Non-pigmented ciliary epithelial cell (primary cell): Measurements from ENCODE around the gene SLC6A6.

ENCODE experiments used
- DNase-seq: peaks from one replicate; pipeline ENCODE4 v3.0.0-alpha.2; 2010; ENCODE audit warnings: low read depth

SLC6A6 gene

DNA sequence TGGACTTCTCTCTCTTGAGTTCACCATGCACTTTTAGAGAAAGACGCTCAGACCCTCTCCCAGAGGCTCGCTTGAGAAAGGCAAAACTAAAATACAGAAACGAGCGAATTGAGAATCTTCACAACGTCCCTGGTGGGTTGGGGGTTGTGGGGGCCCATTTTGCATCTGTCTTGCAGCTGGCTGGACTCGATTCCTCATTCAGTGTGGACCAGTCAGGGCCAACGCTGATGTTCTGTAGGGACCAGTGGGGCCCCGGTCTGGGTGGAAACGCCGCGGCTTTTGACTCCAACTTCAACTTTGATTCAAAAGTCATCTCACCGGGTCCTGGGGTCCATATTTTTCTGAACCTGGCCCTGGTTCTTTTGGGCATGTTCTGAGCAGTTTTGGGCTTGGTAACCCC lies 68.1 kb downstream of the SLC6A6 start:
- DNase-seq: no peak

DNA sequence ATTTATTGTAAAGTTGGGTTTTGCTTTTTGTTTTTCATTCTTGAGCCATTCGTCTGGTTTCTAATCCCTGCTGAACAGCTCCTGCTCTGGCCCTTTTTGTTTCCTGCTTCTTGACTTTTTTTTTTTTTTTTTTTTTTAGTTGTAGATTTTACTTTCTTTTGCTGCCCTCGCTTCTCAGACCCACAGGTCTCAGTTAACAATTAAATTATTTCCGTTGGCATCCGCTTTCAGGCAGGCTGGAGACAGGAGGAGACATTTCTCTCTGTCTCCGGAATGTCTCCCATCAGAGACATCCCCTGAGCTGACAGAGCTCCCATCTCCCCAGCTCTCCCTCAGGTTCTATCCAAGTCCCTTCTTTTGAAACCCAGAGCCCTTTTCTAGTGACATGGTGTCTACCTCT lies 68.6 kb downstream of the SLC6A6 start:
- DNase-seq: no peak

DNA sequence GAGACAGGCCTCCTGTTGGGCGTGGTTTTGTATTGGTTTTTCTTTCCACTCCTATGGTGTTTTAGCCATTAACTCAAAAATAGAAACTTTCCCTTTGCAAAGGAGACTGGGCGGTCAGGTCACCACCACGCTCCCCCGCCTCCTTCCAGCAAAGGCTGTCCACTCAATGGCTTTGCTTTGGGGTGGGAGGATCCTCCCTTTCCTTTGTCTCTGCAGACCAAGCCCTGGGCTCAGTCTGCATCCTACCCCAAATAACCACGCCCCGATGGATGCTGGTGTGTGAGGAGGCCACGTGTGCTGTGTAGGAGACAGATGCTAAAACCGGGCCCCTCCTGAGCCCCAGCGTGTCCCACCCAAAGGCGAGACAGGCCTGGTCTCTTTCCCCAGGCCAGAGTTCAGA lies 69.3 kb downstream of the SLC6A6 start:
- DNase-seq: no peak

DNA sequence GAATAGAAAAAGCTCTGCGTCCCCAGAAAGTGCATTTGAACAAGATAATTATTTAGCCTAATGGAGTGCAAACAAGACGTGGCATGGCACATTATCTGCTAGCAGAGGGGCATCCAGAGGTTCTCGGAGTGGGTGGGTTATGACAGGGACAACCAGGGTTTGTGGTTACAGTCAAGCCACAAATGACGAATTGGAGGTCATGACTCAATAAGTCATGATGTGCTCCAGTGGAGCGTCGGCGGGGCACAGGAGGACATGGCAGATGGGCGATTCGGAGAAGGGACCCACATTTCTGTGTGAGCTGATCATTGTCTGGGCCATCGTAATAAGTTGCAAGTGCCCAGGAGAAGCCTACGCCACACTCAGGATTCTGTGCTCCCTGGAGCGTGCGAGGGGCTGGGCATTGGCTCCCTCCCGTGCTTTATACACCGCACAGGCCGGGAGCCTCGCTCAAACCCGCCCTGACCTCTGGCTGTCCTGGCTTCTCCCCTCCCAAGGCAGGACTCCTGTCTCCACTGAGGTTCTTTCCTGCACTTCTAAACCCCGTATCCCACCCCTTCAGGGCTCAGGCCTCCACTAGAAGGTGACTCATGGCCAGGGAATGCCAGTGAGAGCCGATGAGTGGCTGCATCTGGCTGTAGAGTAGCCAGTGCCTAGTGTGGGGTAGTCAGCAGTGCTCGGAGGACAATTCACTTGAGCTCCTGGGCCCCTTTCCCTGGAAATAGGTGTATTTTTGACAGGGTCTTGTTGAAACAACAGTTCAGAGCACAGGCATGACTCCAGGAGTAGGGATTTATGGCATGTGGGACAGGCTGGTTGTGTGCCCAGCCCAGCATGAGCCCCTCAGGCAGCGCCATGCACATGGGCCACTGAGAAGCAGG lies 70.3 kb downstream of the SLC6A6 start:
- DNase-seq: no peak

DNA sequence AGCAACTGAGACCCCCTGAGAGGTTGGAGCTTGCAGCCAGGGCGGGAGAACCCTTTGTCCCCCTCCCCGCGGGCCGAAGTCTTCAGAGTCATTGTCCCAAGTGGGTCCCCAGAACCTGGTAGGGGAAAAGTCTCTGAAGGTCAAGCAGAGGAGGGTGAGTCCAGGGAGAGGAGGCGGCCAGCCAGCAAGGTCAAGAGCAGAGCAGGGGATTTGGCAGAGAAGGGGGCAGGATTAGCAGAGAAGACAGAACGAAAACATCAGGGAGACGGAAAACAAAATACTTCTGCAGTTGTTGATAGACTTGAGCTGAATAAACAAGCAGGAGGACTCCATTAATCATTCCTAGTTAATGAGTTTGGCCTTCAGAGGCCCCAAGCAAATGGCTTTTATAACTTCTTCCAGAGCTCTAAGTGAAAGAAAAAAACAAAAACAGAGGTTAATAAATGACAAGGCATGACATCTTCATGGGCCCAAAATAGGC lies 71.0 kb downstream of the SLC6A6 start:
- no peak for DNase-seq

DNA sequence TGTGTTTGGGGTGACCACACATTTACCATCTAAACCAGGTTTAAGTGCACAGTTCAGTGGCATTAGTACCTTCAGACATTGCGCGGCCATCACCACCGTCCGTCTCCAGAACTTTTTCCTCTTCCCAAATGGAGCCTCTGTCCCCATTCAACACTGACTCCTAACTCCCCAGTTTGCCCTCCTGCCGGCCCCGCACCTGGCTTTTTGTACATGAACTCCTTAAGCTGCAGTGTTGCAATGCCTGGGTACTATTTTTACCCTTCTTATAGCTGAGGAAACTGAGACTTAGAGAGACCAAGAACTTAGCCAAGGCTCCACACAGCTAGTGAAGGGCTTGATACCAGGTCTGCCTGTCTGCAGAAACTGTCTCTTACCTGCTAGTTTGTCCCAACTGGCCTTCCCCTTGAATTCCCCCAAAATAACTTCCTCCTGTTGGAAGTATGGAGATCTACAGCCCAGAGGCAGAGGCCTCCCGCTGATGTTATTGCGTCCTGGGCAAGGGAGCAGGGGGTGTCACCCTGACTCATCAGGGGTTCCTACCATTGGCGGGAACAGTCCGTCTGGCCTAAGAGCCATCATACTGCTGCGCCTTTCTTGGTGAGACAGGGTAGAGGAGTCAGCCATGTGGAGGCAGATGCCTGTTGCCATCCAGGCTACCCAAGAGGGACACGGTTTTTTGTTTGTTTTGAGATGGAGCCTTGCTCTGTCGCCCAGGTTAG lies 72.1 kb downstream of the SLC6A6 start:
- no peak for DNase-seq

DNA sequence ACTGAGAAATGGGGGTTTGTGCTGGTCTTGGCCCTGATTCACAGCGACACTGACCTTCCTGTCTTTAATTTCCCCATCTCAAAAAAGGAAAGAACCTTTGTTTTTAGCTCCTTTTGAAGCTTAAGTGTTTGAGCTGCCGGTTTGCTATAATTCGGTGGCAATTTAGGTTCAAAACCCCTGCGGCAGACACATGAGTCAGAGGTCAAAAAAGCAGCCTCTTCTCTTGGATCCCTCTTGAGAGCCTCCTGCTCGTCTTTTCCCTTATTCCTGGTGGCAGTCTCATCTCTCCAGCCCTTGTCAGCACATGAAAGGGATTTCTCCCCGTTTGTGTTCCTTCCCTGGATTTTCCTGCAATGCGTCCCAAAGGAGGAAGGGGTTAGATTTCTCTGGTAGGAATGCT lies 73.2 kb downstream of the SLC6A6 start:
- DNase-seq: no peak

DNA sequence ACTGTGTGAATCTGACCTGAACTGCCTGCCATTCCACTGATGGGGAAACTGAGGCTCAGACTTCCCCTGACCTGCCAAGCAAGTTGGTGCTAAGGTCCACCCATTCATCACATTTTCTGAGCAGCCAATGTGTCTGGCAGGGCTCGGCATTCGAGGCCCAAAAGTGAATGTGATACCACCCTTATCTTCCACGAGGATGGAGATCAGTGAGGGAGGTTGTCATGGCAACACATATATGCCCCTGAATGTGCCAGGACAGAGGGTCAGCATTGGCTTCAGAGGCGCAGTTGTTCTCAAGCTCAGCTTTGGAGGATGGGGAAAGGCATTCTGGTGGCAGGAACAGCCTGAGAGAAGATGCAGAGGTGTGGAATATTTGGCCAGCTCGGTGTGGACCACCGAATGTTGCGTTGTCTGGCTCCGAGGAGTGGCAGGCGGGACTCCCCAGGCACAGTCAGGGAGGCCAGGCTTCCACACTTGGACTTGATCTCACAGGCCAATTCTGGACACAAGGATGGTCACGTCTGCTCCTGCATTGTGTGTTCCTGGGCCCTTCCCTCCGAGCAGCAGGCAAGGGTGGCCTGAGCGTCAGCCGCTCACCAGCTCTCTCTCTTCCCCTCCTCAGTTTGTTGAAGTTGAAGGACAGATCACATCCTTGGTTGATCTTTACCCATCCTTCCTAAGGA lies 74.3 kb downstream of the SLC6A6 start:
- no peak for DNase-seq

DNA sequence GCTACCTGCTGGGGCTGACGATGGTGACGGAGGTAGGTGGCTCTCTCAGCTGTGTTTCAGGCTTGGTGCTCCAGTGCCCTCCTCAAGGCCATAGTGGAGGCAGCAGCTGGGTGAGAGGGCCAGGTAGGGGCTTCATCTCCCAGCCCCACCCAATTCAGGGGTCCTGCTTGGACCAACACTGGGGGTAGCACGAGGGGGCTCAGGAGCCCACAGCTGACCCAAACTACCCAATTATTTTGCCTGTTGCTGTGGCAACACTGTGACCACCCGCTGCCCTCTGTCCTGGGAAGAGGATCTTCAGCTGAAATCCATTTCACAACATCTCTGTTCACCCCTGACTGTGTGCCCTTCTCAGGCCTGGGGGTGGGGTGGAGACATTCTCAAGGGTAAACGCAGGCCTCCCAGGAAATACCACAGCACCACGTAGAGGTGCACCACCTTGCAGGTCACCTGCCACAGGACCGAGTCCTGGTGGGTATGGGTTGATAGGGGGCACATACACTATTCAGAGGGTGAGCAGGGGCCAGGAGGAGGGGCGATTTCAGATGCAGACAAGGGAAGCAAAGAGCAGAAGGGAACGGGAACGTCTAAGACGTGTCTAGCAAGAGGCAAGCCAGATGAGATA lies 75.0 kb downstream of the SLC6A6 start:
- no peak for DNase-seq

DNA sequence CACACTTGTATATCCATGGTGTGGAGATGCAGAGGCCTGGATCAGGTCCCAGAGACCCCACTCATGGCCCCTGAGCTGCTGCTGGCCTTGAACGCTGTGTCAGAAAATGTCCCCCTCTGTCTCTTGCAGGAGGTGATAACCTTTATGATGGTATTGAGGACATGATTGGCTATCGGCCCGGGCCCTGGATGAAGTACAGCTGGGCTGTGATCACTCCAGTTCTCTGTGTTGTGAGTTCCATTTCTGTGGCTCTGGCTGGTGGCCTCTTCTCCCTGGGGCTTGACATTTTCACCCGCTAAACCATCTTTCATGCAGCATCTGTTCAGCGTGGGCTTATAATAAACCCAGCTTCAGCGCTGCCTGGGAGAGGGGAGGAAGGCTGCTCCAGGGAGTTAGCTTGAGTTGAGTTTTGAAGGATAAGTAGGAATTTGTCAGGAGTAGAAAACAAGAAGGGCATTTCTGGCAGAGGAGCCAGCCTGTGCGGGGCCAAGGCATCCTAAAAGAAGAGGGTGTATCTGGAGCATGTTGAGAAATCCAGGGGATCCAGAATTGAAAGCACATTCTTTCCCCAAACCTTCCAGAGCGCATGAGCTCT lies 76.6 kb downstream of the SLC6A6 start:
- no peak for DNase-seq

DNA sequence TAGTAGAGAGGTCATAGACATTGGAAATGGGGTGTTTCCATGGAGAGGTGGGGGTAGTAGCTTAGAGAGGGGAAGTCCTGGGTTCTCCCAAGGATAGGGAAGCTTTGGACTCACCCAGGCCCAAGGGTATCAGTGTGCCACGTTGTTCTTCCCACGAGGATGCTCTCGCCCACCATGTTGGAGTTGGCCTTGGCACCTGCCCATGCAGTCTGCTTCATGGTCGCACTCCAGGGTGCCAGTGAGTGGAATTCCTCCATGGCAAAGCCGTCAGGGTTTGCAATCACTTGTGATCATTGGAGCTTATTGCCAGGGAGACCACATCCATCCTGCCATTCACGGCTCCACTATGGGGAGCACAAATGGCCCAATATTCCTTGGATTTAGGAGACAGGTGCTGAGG lies 77.2 kb downstream of the SLC6A6 start:
- no peak for DNase-seq

DNA sequence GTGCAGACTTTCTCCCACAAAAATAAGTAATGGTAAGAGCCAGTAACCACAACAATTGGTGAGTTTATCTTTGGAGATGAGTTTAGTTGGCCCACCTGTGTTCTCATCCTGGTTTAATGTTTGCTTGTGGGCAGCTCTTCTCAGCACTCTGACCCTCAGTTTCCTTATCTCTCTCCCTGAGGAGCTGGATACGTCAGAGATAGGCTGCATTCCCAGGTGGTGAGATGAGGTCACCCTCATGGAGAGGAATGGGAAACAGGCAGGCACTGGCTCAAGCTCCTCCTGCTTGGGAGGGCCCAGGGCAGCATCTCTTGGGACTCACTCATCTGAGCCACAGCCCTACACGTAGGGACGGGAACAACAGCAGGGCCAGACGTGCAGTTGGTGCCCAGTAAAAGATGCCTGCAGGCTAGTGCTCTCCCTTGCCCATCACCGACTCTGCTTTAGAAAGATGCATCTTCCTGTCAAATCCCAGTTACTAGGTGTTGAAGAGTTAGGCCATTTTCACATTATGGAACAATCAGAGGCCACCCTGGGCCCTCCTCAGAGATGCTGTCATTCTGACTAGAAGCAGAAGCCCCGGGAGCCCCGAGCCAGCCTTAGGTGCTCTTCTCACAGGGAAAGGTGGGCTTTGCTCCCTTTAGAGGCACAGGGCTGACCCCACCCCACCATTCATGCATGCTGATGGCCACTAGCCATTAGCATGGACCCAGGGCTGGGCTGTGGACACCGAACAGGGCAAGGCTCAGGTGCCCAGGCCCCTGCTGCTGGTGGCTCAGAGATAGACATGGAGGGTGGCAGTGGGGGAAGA lies 78.0 kb downstream of the SLC6A6 start:
- peak; percentile 81 for DNase-seq

DNA sequence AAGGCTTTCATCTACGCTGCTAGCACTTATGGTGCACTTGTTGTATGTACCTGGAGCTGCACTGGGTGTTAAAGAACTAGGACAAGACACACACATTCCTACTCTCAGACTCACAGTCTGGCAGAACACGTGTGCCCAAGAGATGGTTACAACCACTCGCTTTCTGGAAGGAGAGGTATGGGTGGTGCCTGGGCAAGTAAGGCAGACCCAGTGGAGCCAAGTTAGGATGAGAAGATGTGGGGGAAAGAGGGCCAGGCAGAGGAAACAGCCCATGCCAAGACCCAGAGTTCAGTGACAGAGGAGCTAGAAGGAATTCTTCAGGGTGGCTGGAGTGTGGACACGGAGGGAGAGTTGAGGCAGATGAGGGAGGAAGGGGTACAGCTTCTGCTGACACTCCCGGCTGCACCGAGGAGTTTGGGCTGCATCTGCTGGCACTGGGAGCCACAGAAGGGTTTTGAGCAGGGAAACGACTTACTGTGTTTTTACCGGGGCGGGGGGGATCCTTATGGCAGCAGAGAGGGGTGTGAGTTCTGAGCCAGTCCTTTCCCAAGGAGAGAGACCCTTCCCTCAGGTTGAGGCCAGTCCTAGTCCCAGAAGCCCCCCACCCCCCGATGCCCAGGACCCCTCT lies 78.7 kb downstream of the SLC6A6 start:
- DNase-seq: no peak

DNA sequence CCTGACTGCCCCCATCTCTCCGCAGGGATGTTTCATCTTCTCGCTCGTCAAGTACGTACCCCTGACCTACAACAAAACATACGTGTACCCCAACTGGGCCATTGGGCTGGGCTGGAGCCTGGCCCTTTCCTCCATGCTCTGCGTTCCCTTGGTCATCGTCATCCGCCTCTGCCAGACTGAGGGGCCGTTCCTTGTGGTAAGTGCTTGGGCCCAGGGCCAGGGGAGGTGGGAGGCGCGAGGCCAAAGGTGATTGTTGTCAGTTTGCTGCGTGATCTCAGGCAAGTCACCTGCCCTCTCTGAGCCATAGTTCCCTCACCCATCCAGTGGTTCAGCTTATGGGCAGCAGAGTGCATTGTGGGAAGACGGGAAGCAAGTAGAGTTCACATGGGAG lies 79.2 kb downstream of the SLC6A6 start:
- no peak for DNase-seq

DNA sequence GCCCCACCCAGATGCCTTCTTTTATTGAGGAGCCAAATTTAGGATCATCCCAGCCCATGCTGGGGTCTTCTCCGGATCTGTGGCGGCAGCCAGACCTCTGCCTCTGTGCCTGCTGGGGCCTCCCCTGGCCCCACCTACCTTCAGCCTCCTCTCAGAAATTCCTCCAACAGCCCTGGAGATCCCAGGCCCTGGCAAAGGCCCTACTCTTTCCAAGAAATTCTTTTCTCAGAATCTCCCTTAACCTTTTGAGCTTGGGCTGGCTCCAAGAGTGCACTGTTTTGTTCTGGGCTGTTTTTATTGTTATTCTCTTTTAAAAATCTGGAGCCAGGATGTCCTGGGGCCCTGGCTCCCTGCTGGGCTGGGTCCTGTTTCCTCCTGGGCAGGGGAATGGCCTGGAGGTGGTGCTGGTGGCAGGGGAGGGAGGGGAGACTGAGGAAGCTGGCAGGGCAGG lies 79.9 kb downstream of the SLC6A6 start:
- DNase-seq: no peak

DNA sequence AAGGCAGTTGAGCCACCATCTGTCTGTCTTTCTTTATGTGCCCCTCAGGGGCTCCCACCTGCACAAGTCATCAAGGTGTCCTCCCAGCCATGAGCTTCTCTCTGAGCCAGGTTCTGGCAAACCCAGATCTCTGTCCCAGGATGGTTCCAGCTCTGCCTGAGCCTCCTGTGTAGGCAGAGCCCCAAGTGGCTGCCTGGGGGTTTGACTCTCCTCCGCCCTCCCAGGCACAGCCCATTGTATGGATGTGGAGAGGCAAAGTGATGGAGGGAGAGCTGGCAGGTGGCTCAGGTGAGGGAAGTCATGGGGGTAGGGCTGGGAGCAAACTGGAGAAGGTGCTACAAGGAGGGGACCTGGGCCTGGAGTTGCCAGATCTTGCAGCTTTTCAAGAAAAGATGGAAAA lies 80.9 kb downstream of the SLC6A6 start:
- no peak for DNase-seq

DNA sequence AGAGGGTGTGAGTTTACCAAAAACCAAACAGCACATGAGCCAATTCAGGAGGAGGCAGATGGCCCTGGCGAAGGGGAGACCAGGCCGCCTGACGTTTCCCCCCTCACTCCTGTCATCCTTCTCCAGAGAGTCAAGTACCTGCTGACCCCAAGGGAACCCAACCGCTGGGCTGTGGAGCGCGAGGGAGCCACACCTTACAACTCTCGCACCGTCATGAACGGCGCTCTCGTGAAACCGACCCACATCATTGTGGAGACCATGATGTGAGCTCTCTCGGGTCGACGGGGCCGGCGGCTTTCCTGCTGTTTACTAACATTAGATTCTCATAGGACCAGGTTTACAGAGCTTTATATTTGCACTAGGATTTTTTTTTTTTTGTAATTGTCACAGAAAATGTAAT lies 82.3 kb downstream of the SLC6A6 start:
- no peak for DNase-seq

DNA sequence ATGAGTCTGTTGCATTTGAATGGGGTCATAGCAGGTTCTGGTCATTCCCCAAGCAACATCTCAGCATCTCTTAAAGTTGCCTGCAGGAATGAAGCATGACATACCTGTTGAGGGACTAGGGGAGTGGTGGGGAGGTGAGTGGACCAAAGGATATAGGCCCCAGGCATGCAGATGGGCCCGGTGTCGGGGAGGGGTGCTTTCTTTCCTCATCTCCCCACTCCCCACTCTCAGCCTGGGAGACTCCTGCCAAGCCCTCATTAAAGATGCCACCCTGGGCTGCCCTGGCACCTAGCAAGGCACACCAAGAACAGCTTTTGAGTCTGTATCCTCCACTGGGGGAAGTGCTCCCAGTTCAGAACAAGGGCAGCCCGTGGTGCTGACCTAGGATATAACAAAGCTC lies 83.6 kb downstream of the SLC6A6 start:
- no peak for DNase-seq

DNA sequence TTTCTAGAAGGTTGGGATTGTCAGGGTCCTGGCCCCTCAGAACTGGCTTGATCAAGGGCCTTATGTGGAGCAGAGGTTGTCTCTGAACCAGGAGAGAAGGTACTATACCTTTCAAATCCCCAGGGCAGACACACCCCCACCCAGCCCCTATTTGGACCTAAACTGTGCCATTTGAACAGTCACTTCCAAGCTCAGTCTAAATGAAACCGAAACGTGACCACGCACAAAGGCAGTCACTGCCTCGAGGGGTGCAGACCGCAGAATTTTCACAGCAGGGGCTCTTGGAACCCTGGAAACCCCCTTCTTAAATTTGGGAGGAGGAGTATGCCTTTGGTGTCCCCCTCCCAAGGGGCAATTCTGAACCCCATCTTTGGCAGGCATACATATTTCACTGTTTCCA lies 84.1 kb downstream of the SLC6A6 start:
- DNase-seq: no peak

DNA sequence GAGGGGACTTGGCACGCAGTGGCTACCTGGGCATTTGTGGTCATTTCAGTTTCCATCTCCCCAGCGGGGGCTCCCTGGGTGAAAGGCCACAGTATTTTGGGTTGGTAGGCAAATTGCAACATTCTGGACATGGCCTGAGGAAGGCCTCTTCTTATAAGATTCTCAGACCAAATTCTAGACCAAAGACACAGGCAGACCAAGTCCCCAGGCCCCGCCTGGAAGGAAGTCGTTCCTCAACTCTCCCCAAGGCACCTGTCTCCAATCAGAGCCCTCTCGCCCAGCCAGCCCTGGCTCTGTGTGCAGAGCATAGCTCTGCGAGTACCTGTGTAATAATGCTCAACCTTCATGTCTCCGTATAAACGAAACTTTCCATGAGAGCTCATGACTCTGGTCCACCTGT lies 84.7 kb downstream of the SLC6A6 start:
- no peak for DNase-seq

DNA sequence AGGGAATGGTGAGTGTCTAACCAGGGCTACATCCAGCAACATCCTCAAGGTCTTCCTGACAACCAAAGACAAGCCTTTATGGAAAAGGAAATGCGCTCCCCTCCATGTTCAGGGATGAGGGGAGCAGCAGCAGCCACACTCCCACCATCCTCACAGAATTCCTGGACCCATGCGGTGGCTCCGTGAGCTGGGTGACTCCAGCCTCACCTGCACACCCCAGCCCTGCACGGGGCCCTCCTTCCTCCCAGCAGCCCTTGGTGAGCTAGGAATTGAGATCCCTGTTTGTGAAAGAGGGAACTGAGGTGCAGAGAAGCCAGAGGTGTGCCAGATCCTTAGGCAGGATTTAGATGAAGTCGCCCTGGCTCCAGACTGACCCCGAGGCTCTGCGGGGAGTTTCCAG lies 85.4 kb downstream of the SLC6A6 start:
- DNase-seq: no peak
